Neural progenitor cell (in vitro differentiated cells): ENCODE results near the gene SPP2.

Experiments
- EZH2phosphoT487 ChIP-seq: fragments of 200-600 bp; sonication (generic); IDR thresholded peaks from 2 replicates; pipeline ENCODE4 v1.6.1; 2017; ENCODE audit warnings: antibody characterized with exemption
- TF ChIP-seq, protein P1 (sequence below): fragments of 200-600 bp; sonication (generic); IDR thresholded peaks from 2 replicates; pipeline ENCODE4 v1.5.1; 2017; ENCODE audit warnings: antibody characterized with exemption, mild to moderate bottlenecking

GRCh38 chr2:234014427-234014826 lies 36.1 kb upstream of the SPP2 start:
- TF ChIP-seq, protein P1, sequence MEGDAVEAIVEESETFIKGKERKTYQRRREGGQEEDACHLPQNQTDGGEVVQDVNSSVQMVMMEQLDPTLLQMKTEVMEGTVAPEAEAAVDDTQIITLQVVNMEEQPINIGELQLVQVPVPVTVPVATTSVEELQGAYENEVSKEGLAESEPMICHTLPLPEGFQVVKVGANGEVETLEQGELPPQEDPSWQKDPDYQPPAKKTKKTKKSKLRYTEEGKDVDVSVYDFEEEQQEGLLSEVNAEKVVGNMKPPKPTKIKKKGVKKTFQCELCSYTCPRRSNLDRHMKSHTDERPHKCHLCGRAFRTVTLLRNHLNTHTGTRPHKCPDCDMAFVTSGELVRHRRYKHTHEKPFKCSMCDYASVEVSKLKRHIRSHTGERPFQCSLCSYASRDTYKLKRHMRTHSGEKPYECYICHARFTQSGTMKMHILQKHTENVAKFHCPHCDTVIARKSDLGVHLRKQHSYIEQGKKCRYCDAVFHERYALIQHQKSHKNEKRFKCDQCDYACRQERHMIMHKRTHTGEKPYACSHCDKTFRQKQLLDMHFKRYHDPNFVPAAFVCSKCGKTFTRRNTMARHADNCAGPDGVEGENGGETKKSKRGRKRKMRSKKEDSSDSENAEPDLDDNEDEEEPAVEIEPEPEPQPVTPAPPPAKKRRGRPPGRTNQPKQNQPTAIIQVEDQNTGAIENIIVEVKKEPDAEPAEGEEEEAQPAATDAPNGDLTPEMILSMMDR: no peak
- TF ChIP-seq EZH2phosphoT487: no peak
